GM21619 (cell line): ENCODE data around the gene TBC1D30.
A peak's percentile ranks its signal among the peaks of the same experiment; 100 is the strongest.
"Not testable (repeated sequence)": the region's sequence is repeated elsewhere in the genome, so short reads cannot be mapped to it uniquely, and the experiment has no call there.

Experiments
- ATAC-seq: cut with Tn5 transposase; IDR thresholded peaks from one replicate; pipeline ENCODE4 v1.9.1; 2021; ENCODE audit not compliant: unreplicated experiment

Gene TBC1D30

DNA sequence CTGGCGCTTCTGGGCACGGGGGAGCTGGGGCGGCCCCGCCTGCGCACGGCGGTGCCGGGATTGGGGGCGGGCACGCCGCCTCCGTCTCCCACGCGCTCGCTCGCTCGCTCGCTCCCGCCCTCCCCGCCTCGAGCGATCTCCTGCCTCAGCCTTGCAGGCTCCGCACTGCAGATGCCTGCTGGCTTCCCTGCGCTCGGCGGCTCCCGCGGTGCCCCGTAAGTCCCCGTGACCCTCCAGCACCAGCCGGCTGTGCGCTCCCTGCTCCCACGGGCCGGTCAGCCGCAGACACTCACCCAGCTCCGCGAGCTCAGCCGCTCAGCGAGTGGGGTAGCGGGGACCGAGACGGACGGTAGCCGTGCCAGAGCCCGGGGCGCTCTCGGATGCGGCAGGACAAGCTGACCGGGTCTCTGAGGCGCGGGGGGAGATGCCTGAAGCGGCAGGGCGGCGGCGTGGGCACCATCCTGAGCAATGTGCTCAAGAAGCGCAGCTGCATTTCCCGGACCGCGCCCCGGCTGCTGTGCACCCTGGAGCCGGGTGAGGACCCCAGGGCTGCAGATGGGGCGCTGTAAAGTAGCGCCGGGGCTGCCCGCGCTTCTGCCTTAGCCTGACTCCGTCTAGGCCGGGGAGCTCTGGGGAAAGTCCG is at the start of gene TBC1D30:
Gene TBC1D30, plus strand, starts transcription at position 148 of the 643 bp plus-strand sequence. Its CDS starts 233 bp downstream, at position 381.
- ATAC-seq, result no peak

GRCh38 chr12:64775147-64775736 is 49.2 kb upstream of the TBC1D30 start:
- ATAC-seq, result not testable (repeated sequence)

- ATAC-seq, result no peak
Observed at GRCh38 chr12:64779354-64779974, 45.0 kb upstream of the TBC1D30 start.

DNA sequence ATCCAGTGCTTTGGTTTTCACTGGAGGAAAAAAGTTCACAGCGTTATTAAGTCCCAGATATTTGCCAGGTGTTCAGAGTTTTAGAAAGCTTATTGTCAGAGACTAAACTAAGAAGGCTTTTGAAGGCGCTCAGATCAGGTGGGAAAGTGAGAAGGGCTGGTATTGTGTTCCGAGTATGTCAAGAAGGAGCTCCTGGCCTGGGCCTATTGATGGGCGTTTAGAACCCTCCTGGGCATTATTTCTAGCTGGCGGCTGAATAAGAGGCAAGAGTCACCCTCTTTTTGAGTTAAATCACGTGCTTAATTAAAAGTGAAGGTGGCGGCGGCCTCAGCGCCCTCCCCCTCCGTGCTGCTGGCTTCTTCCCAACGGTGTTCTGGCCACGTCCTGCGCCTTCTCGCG is 44.3 kb upstream of the TBC1D30 start:
- ATAC-seq, result no peak

DNA sequence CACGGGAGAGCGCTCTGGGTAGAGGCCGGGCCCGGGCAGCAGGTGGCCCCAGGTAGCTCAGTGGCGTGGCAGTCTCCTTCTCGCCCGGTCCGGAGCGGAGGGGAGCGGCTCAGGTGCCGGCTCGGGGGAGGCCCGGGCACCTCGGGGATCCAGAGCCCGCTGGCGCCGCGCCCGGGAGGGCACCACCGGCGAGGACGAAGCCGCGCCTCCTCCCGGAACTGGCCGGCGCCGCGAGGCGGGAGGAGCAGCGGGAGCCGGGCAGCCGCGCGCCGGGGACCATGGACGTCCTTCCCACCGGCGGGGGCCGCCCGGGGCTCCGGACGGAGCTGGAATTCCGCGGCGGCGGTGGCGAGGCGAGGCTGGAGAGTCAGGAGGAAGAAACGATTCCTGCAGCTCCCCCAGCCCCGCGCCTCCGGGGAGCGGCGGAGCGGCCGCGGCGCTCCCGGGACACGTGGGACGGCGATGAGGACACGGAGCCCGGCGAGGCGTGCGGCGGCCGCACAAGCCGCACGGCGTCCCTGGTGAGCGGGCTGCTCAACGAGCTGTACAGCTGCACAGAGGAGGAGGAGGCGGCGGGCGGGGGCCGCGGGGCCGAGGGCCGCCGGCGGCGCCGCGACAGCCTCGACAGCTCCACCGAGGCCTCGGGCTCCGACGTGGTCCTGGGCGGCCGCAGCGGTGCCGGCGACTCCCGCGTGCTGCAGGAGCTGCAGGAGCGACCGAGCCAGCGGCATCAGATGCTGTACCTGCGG is 43.7 kb upstream of the TBC1D30 start:
- no peak for ATAC-seq

- no peak for ATAC-seq
Observed at GRCh38 chr12:64781280-64782190, 42.9 kb upstream of the TBC1D30 start.

DNA sequence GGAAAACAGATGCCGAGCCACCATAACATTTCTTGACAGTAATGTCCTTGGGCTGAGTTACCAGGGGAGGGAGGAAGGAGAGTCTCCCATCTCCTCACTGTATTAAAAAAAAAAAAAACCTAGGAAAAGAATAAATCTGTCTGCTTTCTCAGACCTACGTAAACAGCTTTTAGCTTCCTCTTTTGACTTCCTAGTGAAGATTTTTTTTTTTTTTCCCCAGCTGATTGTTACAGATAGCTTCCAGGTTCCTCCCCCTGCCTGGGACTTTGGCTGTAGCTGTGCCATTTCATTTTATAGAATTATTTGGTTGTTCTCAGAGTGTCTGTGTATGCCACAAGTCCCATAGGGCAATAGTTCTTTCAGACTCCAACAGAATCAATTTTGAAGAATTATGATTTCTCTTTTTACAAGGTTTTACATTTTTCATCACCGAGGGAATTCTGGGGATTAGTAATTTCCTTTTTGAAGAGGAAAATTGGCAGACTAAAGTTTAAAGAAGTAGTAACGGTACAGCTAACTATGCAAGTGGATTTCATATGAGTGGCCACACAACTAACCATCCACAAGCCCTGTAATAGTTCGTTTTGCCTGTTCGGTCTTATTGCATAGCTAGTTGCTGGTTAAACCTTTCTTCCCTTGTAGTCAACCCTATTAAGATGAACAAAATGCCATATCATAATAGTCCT is 42.1 kb upstream of the TBC1D30 start:
- no peak for ATAC-seq

DNA sequence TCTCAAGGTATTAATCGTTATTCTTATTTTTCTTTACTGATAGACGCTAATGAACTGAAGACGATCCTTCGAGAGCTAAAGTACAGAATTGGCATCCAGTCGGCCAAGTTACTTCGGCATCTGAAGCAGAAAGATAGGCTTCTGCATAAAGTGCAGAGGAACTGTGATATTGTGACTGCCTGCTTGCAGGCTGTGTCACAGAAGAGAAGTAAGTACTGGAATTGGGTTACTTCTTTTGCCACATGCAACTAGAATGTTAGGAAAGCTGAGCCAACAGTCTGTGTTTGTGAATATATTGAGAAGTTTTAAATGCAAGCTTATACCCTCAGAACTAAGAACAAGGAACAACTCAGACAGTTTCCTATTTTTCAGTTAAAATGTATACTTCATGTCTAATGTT is 38.6 kb upstream of the TBC1D30 start:
- no peak for ATAC-seq

DNA sequence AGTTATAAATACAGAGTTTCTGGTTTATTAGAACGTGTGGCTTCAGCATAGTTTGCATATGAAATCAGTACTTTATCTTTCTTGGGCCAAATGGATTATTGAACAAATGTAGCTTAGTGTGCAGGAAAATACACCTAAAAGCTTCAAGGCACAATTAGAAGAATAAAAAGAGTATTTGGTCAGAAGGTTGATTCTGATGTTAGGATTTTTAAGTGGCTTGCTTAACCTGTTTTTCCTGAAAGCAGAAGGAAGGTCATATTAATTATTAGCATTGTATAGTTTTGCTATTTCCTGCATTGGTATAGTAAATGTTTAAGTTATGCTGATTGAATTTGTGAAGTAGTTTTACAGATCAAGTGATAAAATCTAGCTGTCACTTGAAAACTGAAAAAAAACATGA is 34.3 kb upstream of the TBC1D30 start:
- no peak for ATAC-seq

- no peak for ATAC-seq
Observed at GRCh38 chr12:64791036-64791435, 33.4 kb upstream of the TBC1D30 start.

GRCh38 chr12:64792128-64792527 is 32.3 kb upstream of the TBC1D30 start:
- no peak for ATAC-seq

GRCh38 chr12:64793610-64794009 is 30.8 kb upstream of the TBC1D30 start:
- ATAC-seq, result no peak

DNA sequence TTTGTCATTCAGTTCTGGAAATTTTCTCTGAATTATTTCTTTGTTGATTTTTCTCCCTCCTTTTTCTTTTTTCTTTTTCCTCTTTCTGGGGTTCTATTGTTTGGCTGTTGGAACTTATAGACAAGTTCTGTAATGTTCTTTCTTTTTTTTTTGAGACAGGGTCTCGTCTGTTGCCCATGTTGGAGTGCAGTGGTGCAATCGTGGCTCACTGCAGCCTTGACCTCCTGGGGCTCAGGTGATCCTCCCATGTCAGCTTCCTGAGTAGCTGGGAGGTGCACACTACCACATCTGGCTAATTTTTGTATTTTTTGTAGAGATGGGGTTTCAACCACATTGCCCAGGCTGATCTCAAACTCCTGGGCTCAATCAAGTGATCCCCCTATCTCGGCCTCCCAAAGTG is 30.1 kb upstream of the TBC1D30 start:
- no peak for ATAC-seq

DNA sequence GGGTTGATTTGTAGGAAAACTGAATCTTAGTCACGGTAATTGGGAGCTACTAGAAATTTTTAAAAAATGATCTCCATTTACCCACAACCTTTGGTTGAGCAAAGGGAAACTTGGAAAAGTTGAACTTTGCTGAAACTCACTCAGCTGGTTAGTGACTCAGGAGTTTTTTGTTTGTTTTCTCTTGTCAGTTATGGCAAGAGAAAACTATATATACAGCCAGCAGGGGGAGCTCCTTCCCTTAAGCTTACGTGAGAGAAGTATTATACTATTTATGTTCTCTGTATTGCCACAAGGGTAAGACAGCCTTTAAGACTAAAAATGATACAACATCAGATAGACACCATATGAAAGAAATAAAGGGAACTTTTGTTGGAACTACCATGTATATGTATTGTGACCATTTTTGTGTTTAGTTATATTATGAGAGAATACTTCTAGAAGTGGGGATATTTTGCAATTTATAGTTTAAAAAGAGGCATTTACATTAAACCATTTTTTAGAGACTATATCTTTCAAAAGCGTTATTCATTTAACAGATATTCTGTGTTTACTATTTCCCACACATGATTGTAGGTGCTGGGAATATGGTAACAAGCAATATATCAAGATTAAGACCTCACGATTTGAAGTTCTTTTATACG is 28.1 kb upstream of the TBC1D30 start:
- ATAC-seq, result peak; percentile 84

DNA sequence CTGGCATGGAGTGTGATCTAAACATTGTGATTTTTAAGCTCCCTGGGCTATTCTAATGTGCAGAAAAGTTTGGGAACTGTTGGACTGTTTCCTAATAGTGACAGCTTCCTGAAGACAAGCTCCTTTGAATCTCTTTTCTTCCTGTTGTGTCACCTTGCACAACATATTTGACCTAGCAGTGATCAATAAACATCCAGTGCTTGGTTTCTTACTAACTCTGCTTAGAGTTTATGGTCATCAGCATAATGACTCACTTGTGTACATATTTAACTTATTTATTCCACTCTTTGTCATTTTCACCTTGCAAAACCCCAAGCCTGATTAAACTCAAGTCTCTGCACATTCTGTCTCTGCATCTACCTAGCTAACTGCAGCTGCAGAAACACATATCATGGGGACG is 27.3 kb upstream of the TBC1D30 start:
- no peak for ATAC-seq

DNA sequence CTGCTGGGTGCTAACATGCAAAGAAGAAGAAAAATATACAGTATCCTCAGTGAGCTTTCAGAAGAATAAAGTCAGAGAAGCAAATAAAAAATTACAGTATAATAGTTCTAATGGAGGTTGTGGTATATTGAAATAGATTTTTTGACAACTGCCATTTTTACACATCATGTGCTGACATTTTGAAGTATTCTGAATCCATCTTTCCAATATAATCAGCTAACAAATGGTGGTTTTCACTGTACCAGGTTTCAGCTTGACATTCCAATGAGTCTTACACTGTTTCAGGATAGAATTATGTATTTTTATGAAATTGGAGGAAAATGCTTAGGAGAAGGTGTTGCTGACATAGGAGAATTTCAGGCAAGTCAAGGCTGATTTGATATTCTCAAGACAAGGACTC is 26.3 kb upstream of the TBC1D30 start:
- ATAC-seq, result no peak

GRCh38 chr12:64800640-64801039 is 23.8 kb upstream of the TBC1D30 start:
- peak; percentile 49 for ATAC-seq

DNA sequence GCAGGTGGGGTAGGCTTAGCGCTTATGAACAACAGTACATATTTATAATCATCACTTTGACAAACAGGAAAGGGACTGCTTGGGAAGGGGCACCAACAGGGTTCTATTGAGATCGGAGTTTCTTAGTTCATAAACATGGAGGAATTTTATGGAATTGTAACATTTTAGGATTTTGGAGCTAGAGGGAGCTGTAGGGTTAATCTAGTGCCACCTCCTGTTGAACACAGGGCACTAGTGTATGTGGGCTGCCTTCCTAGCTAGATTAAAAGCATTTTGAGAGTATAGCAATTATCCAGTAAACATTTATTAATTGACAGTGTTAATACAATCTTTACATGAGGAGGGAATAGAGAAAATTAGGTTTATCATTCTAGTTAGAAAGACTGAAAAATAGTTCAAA is 23.1 kb upstream of the TBC1D30 start:
- no peak for ATAC-seq

DNA sequence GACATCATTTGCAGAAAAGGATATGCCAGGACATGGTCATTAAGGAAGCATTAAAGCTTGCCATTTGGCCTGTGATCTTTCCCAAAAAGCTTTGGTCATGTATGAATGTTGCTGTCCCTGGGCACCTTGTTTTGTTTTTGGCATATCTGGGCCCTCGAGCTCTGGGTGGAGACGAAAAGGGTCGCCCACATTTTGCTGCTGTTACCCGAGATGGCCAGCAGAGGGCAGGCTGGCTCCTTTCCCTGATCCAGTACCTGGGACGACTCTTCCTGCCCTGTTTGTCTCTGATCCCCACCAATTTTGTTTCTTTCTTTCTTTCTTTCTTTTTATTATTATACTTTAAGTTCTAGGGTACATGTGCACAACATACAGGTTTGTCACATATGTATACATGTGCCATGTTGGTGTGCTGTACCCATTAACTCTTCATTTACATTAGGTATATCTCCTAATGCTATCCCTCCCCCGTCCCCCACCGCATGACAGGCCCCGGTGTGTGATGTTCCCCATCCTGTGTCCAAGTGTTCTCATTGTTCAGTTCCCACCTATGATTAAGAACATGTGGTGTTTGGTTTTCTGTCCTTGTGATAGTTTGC is 22.2 kb upstream of the TBC1D30 start:
- ATAC-seq, result peak; percentile 59
